ENCODE results near the gene GPRC5C. TPM values are rescaled to one million over a fixed set of nuclear protein-coding genes. Genes with fewer than 3 reads are reported as not detected.

The GPRC5C gene
- total RNA-seq, 1 experiment from 2014 or later: 36.4 TPM

DNA sequence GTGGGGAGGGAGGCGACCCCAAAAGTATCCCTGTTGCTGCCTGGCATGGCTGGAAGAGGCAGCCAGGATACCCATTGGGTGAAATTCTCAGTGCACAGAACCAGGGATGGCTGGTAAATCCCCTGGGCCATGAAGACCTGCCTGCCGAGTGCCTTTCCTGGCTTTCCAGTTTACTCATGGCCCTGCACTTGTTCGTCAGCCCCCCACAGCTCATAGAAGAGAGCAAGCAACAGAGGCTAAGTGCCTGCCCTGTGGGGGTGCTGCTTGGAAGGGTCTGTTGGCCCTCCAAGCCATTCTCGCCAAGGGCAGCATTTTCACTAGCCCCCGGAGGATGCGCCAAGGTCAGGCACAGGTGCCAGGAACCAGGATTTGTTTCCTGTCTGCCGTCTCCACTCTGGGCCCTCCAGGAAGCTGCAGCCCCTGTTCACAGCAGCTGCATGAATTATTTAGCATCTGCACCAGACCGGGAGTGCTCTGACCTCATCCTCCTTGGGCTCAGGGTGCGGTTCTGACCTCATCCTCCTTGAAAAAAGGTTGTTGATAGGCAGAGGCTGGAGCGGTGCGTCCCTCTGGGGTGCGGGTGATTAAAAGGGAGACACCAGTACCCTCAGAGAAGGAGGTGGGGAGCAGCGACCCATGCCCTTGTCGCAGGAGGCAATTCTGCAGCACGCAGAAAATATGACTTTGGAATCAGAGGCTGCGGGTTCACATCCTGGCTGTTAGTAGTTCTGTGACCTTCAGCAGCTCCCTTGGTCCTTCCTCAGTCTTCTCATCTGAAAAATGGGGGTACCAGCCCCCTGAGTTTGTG lies 20.3 kb downstream of the GPRC5C start:
- DNase-seq (ENCODE audit: low read depth): no peak

GRCh38 chr17:74452841-74453661 lies 21.2 kb downstream of the GPRC5C start:
- DNase-seq (ENCODE audit: low read depth): no peak

DNA sequence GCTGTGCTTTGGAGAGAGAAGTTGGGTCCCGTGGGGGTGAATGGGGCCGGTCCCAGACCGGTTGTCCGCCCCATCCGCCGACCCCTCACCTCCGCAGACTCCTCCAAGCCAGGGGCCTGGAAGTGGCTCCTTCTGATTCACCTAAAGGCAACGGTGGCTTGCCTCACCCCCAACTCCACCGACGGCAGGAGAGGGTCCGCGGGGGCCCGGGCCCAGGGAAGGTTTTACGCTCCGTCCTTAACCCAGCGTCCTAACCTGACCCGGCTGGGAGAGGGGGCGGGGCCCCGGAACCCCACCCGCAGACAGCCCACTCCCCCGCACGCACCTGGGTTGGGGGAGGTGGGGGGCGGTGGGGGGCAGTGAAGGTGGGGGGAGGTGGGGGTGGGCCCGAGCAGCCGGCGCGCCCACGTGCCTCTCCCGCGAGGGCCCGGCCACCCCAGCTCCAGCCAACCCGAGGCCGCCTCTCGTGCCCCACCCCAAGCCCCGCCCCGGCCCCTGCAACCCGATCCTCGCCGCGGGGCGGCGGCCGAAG lies 21.8 kb downstream of the GPRC5C start:
- peak; percentile 78 for DNase-seq (ENCODE audit: low read depth)

DNA sequence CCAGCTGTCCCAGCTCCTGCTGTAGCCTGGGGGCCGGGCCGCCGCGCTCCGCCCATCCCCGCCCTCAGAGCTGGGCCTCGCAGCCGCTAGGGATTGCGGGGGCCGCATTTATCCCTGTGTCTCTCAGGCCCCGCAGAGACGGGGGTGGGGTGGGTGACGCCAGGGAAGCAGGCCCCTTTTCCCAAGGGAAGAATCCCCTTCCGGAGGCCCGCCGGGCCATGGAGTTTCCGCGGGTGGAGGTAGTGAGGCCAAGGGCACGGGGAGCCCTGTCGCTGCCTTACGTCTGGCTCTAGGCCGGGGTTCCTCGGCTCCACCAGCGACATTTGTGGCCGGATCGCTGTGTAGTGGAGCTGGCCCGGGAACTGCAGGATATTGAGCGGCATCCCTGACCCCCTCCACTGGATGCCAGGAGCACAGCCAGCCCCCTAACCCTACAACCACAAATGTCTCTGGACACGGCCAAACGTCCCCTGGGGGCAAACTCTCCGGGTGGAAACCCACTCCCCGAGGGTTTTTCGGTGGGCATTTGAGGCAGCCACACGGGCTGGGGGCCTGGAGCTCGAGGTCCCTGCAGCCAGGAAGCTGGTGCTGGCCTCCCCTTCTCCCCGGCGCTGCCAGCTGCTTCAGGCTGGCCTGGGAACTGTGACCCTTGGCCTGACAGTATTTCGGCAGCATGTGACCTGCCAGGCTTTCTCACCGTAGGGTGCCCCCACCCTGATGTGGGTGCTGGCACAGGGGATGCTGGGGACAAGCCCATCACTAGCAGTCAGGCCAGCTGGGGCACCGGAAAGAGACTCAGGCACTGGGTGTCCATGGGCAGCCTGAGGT lies 22.5 kb downstream of the GPRC5C start:
- DNase-seq (ENCODE audit: low read depth): no peak

DNA sequence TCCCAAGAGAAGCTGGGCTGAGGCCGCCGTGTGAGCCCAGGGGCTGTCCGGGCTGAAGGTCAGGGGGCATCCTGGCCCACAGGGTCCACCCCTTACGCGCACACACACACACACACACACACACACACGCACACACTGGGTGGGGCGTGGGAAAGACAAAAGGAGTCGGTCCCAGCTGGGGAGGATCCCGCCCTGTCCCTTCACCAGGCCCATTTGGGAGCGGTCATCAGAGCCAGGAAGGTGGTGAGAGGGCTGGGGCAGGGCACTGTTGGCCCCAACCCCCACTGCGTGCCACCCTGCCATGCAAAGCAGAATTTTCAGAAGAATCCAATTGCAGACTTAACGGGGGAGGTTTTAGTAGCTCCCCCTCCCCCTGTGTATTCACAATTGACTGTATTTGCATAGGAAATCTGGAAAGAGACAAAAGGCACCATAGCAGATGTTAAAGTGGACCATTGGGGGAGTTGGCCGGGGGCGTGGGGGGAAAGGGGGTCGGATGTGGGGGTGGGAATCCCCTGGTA lies 23.2 kb downstream of the GPRC5C start:
- DNase-seq (ENCODE audit: low read depth): no peak

GRCh38 chr17:74455821-74456220 lies 23.9 kb downstream of the GPRC5C start:
- no peak for DNase-seq (ENCODE audit: low read depth)

DNA sequence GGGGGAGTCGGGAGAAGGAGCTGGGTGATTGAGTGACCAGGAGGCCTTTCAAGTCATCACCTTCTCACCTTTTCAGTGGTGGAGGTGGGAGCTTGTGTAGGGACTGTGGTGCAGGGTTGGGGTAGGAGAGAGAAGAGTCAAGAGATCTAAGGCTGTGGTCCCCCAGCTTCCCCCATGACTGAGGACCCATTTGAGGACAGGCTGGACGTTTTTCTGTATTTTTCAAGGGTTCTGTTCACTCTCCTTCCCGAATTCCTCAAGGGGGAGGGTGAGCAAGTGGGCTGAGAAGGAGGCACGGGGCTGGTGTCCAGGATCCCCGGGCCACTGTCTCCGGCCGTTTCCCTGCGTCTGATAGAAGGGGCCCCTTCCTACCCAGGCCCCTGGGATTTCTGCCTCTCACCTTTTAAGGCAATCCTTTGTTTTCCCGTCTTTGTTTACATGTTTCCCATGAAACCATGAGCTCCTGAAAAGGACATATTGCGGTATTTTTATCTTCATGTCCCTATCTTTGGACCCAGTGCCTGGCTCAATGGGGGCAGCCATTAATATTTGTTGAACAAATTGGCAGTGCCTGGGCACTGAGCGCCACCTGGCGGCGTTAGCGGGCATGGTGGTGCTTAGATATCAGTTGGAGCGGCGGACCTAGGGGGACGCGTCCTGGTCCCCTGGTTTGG lies 25.4 kb downstream of the GPRC5C start:
- DNase-seq (ENCODE audit: low read depth): peak; percentile 49

DNA sequence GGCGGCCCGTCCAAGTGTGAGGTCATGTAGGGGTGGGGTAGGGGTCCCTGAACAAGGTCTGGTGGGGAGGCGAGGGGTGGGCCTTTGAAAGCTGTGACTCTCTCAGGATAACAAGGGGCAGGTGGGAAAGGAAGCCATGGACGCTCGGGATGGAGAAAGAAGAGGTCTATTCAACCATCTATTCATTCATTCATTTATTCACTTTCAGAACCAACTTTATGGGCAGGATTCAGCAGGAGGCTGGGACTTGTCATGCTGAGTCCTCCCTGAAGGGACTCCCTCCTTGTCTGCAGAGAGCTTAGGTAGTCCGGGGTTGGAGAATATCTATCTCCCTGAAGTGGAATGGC lies 25.9 kb downstream of the GPRC5C start:
- DNase-seq (ENCODE audit: low read depth): no peak

GRCh38 chr17:74458835-74459234 lies 26.9 kb downstream of the GPRC5C start:
- DNase-seq (ENCODE audit: low read depth): no peak

GRCh38 chr17:74459622-74460021 lies 27.7 kb downstream of the GPRC5C start:
- DNase-seq (ENCODE audit: low read depth): no peak

DNA sequence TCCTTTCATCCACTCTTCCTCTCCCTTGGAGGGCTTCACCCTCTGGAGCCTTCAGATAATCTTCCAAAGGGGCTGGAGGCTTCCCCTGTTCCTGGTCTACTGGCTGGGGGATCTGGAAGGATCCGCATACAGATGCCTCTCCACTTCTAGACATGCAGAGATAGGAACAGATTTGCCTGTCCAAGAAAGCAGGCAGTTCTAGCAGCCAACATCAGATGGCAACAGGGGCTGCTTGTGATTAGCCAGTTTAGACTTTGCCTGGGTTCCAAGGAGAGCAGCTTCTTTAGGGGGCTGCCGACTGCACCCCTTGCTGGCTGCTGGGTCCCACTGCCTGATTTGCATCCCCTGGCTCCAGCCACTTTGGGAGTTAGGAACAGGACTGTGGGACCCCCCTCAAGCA lies 28.4 kb downstream of the GPRC5C start:
- DNase-seq (ENCODE audit: low read depth): no peak

- no peak for DNase-seq (ENCODE audit: low read depth)
Measured at GRCh38 chr17:74460996-74461395, 29.1 kb downstream of the GPRC5C start.

- no peak for DNase-seq (ENCODE audit: low read depth)
Measured at GRCh38 chr17:74461611-74462010, 29.7 kb downstream of the GPRC5C start.

DNA sequence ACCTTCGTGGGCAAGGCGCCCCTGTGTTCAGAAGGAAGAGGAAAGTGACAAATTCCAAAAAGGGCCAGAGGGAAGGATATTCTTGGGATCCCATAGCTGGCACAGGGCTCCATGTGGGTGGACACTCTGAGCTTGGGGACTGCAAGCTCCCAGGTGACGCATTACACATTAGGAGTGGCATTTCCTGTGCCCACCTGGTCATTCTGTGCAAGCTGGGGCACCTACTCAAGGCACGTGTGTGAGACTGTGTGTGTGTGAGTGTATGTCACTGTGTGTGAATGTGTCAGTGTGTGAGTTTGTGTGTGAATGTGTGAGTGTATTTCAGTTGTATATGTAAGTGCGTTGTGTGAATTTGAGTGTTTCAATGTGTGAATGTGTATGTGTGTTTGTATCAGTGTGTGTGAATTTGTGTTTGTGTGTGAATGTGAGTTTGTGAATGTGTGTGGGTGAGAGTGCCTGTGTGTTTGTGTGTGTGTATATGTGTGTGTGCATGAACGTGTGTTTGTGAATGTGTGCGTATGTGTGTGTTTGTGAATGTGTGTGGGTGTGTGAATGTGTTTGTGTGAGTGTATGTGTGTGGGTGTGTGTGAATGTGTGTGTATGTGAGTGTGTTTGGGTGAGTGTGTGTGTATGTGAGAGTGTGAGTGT lies 33.0 kb downstream of the GPRC5C start:
- DNase-seq (ENCODE audit: low read depth): no peak

GRCh38 chr17:74465378-74466110 lies 33.7 kb downstream of the GPRC5C start:
- no peak for DNase-seq (ENCODE audit: low read depth)

DNA sequence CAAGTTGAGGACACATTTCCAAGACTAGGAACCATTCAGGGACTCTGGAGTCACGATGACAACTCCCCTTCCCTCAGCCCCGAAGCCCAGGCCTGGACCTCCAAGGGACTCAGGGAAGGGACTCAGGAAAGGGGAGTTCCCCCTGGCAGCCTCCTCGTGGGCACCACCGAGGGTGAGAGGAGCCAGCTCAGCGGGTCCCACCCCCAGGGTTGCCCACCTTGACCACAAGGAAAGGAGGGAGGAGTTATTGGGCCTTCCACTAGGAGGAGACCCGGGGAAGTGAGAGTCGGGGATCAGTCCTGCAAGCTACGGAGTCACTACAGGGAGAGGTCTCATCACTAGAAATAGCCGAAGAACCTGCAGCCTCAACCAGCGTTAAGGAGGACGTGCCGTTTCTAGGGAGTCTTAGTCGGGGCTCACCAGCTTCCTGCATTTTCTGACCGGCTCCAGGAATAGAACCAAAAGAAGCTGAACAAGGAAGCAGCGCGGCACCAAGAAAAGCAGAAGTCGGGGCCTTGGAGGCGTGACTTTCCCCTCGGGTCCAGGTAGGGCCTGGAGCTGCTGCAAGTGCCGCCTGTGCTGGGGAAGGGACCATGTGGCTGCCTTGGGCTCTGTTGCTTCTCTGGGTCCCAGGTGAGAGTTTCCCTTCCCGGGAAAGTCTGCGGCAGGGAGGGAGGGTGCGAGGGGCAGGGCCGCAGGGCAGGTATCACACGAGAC lies 34.4 kb downstream of the GPRC5C start, which contains the start of gene CD300A:
Gene CD300A, plus strand, starts transcription at position 524 of the 717 bp plus-strand sequence. Its CDS starts 70 bp downstream, at position 594.
- DNase-seq (ENCODE audit: low read depth): no peak

DNA sequence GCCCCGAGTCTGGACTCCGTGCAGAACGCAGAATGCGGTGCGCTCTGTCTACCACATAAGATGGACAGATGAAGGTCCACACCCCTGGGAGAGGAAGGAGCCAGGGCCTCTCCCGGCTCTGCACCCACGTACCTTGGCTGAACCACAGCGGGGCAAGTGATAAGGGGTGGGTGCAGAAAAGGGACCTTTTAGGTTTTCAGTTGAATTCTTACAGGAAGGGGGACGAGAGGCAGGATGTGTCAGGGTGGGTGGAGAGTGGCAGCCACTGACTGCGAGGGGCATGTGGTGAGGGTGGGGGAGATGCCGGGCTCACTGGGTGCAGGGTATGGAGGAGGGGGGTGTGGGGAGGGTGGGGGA lies 34.9 kb downstream of the GPRC5C start:
- no peak for DNase-seq (ENCODE audit: low read depth)

GRCh38 chr17:74467221-74467951 lies 35.5 kb downstream of the GPRC5C start:
- no peak for DNase-seq (ENCODE audit: low read depth)

DNA sequence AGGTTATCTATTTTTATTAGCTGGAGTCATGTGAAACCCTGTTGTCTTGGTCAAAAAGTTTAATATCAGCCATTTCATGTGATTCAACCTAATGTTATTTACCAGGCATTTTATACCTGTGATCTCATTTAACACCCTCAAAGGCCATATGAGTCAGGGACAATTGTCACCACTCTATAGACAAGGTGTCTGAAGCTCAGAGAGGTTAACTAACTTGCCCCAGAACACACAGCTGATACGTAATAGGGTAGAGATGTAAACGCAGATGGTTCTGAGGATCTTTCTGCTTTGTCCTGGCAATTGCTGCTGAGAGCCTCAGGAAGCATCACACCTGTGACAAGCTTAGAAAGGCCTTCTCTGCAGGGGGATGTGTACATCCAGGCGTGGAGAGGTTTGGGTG lies 39.5 kb downstream of the GPRC5C start:
- DNase-seq (ENCODE audit: low read depth): peak; percentile 31

Measured in M059J (cell line).